ENCODE results near the gene MAP7D3.

Gene MAP7D3

DNA sequence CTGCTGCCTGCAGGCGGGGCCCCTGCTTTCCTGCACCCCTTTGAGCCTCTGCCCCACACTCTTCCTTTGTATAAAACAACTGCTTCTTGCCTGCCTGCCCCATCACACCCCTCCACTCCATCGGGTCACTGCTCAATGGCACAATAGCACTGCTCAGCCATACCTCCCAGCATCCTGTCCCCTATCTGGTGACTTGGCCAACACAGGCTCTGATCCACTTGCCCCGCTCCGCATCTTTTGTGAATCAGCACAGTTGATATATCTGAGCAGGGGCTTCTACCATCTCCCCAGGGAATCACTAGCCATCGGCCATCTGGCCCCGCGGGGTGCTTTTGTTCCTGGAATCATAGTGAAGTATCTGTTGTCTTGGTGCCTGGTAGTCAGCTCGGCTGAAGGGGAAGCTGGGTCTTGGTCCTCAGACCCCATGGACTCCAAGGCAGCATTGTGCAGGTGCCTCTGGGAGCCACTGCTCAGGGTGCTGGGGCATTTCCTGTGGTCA is 45.3 kb downstream of the MAP7D3 start:
- DNase-seq (ENCODE audit: low read depth), result no peak

DNA sequence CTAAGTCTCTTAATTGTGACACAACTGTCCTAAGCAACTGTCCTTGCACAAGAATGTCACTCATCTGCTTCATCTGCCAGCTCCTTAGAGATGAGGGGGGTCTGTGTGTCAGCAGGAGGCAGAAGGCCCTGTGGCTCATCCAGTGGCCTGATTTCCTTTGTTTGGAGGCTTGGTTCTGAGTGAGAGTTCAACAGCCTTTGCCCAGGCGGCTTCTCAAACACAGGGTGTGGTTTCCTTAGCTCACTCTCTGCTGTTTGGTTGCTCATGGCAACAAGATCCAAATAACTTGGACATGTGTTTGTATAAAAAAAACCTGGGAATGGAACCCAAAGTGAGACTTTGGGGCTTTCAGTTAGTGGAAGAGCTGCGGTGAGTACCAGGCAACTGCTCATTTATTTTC is 46.6 kb downstream of the MAP7D3 start:
- DNase-seq (ENCODE audit: low read depth), result no peak

- no peak for DNase-seq (ENCODE audit: low read depth)
These were observed 47.2 kb downstream of the MAP7D3 start for GRCh38 chrX:136203951-136204350.

- DNase-seq (ENCODE audit: low read depth), result no peak
These were observed 47.8 kb downstream of the MAP7D3 start for GRCh38 chrX:136203438-136203837.

GRCh38 chrX:136202889-136203288 is 48.3 kb downstream of the MAP7D3 start:
- no peak for DNase-seq (ENCODE audit: low read depth)

GRCh38 chrX:136201601-136202000 is 49.6 kb downstream of the MAP7D3 start:
- no peak for DNase-seq (ENCODE audit: low read depth)

DNA sequence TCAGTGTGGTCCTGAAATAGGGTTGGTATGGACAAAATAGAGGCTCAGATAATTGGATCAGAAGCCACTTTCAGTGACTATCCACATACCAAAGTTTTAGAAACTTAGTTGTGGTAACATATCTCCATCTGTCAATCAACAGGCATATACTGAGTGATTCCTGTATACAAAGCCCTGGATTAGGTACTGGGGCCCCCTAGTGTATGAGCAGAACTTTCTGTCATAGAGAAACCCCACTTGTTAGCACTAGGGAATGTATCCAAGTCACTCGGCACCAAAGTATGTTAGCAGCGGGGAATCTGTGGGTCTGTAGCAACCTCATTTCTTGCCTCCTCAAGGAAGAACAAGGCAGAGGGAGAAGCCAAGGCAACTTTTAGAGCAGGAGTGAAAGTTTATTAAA is 50.7 kb downstream of the MAP7D3 start:
- no peak for DNase-seq (ENCODE audit: low read depth)

- no peak for DNase-seq (ENCODE audit: low read depth)
These were observed 51.8 kb downstream of the MAP7D3 start for GRCh38 chrX:136199365-136199764.

- no peak for DNase-seq (ENCODE audit: low read depth)
These were observed 52.4 kb downstream of the MAP7D3 start for GRCh38 chrX:136198678-136199243.

DNA sequence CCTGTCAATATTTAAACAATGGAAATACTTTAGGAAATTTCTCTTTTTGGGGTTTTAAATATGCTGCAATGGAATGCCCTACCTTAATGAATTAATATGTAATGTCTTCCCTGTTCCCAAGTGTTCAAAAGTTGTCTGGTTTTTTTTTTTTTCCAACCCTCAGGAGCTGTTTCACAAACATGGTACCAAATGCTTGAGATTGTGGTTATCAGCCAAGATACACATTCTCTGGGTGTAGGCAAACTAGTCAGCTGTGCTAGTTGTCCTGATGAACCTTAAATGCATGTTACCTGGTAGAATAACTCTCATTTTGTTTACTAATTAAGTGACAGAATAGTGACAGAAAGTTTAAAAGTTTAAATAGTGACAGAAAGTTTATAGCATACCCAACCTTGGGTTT is 53.2 kb downstream of the MAP7D3 start:
- no peak for DNase-seq (ENCODE audit: low read depth)

GRCh38 chrX:136196691-136197155 is 54.5 kb downstream of the MAP7D3 start:
- no peak for DNase-seq (ENCODE audit: low read depth)

- DNase-seq (ENCODE audit: low read depth), result no peak
These were observed 56.0 kb downstream of the MAP7D3 start for GRCh38 chrX:136195247-136195646.

- no peak for DNase-seq (ENCODE audit: low read depth)
These were observed 56.7 kb downstream of the MAP7D3 start for GRCh38 chrX:136194536-136194935.

- DNase-seq (ENCODE audit: low read depth), result no peak
These were observed 57.4 kb downstream of the MAP7D3 start for GRCh38 chrX:136193771-136194170.

- DNase-seq (ENCODE audit: low read depth), result no peak
These were observed 58.3 kb downstream of the MAP7D3 start for GRCh38 chrX:136192839-136193414.

- no peak for DNase-seq (ENCODE audit: low read depth)
These were observed 59.1 kb downstream of the MAP7D3 start for GRCh38 chrX:136192135-136192534.

GRCh38 chrX:136191171-136191570 is 60.0 kb downstream of the MAP7D3 start:
- DNase-seq (ENCODE audit: low read depth), result no peak

GRCh38 chrX:136190038-136190713 is 61.0 kb downstream of the MAP7D3 start:
- DNase-seq (ENCODE audit: low read depth), result no peak

- no peak for DNase-seq (ENCODE audit: low read depth)
These were observed 62.0 kb downstream of the MAP7D3 start for GRCh38 chrX:136189222-136189621.

- DNase-seq (ENCODE audit: low read depth), result no peak
These were observed 65.2 kb downstream of the MAP7D3 start for GRCh38 chrX:136186023-136186413.

- DNase-seq (ENCODE audit: low read depth), result no peak
These were observed 65.7 kb downstream of the MAP7D3 start for GRCh38 chrX:136185401-136186022.

- no peak for DNase-seq (ENCODE audit: low read depth)
These were observed 67.3 kb downstream of the MAP7D3 start for GRCh38 chrX:136183917-136184316.

DNA sequence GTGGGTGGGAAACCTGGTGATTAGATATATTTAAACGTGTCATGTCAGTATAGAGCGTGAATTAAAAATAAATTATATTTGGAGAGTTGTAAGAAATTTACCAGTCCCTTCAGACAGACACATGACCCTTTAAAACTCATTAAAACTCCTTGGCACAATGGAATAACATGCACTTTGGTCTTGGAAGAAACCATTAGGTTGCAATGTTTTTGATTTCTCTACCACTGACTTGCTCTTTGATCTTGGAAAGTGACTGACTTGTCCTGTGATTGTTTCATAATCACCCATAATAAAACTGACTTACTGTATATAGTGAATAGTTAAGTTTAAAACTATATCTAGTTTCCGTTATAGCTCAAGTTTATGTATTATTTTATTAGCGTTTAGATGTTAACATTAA is 68.0 kb downstream of the MAP7D3 start:
- no peak for DNase-seq (ENCODE audit: low read depth)

Data from stimulated activated CD8-positive, alpha-beta memory T cell treated with anti-CD3 and anti-CD28 coated beads, Interleukin-7, amount 100 ng/mL, for 24 hours (primary cell).